HL-60 (cell line): Measurements from ENCODE around the gene KCNJ14.

Source experiments
- CTCF ChIP-seq: IDR thresholded peaks from one replicate; pipeline ENCODE4 v1.5.1; 2011; ENCODE audit warnings: low read length, control low read depth, inconsistent platforms; ENCODE audit not compliant: insufficient read depth
- GABPA ChIP-seq: IDR thresholded peaks from 2 replicates; pipeline ENCODE4 v1.6.1; 2012; ENCODE audit warnings: low read depth
- POLR2AphosphoS5 ChIP-seq: IDR thresholded peaks from 2 replicates; pipeline ENCODE4 v1.6.1; 2012; ENCODE audit warnings: low read depth
- REST ChIP-seq: IDR thresholded peaks from 2 replicates; pipeline ENCODE4 v1.6.1; 2012; ENCODE audit warnings: low read depth; ENCODE audit not compliant: insufficient replicate concordance
- SPI1 ChIP-seq: IDR thresholded peaks from 2 replicates; pipeline ENCODE4 v1.6.1; 2012; ENCODE audit warnings: low read depth, mild to moderate bottlenecking, borderline replicate concordance

DNA sequence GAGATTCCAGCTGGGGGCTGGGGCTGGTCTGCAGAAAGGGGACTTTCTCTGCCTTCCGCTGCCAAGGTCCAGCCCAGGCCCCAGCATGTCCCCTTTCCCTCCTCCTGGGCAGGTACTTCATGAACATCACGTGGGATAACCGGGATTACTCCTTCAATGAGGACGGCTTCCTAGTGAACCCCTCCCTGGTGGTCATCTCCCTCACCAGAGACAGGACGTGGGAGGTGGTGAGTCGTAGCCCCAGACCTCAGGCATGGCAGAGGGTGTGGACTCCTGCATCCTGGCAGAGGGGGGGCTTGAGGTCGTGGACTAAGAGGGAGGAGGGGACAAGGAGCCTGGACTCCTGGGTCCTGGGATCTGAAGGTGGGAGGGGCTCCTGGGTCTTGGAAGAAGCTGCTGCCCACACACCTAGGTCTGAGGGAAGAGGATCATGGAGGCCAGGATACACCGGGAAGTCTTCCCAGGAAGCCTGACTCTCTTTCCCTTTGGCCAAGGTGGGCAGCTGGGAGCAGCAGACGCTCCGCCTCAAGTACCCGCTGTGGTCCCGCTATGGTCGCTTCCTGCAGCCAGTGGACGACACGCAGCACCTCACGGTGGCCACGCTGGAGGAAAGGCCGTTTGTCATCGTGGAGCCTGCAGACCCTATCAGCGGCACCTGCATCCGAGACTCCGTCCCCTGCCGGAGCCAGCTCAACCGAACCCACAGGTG is 41.3 kb upstream of the KCNJ14 start:
- no peak for TF ChIP-seq CTCF
- TF ChIP-seq POLR2AphosphoS5: no peak
- no peak for TF ChIP-seq GABPA
- no peak for TF ChIP-seq REST
- TF ChIP-seq SPI1: no peak
